ENCODE data around the gene DCN.

Gene DCN

GRCh38 chr12:91091916-91092715 lies 90.5 kb downstream of the DCN start:
- no peak for TF ChIP-seq CTCF (IDR thresholded peaks at IDR 0.05; ENCODE audit: poor library complexity, severe bottlenecking)
- Histone ChIP-seq H3K4me3 (ENCODE audit: severe bottlenecking) (no peak overlapping the region), H3K36me3 (ENCODE audit: low read depth) (no peaks in the 10 kb centered on the region), H3K9me3 (ENCODE audit: severe bottlenecking) (no peaks in the 10 kb centered on the region), H3K27ac (ENCODE audit: poor library complexity, severe bottlenecking) (no peak overlapping the region), H3K27me3 (ENCODE audit: insufficient read depth, poor library complexity, severe bottlenecking) (no peaks in the 10 kb centered on the region), H3K4me1 (ENCODE audit: insufficient read depth, poor library complexity, severe bottlenecking) (no peaks in the 10 kb centered on the region)
- ATAC-seq (ENCODE audit: low read depth), result no peak
- no peak for DNase-seq (ENCODE audit: low spot score)

Data from RWPE2 (cell line).